ENCODE data around the gene REEP5. TPM values are rescaled to one million over a fixed set of nuclear protein-coding genes. Genes with fewer than 3 reads are reported as not detected.

The REEP5 gene
- polyA plus RNA-seq, 1 donor (not counting 4 experiments of a cell fraction or from before 2014, with no cell fraction given), result 298 TPM

- FAIRE-seq (no peak), DNase-seq (ENCODE audit: low read depth, low spot score) (no peak)
- H3K4me3 ChIP-seq (ENCODE audit: control insufficient read depth in 2 of 3, extremely low read depth in 1 of 3, insufficient read depth in 2 of 3, low read depth in 1 of 3, low read length in 3 of 3), result no peak overlapping the region
- H3K79me2 ChIP-seq (ENCODE audit: control insufficient read depth, insufficient read depth, low read length), result peaks cover 17% of the 10 kb centered on the region
- no peaks in the 10 kb centered on the region for H4K20me1 ChIP-seq (ENCODE audit: control insufficient read depth, extremely low read depth, insufficient read depth, low read length)
- H3K9me3 ChIP-seq (ENCODE audit: control insufficient read depth, low read depth, low read length), result no peaks in the 10 kb centered on the region
- H3K9me1 ChIP-seq (ENCODE audit: control insufficient read depth, extremely low read depth, insufficient read depth, low read length), result no peaks in the 10 kb centered on the region
- dilution Hi-C loops (cut with MboI; ENCODE audit: extremely low pct_ligation_motif_present, low sequenced_read_pairs), result no loop called here
- H3K4me1 ChIP-seq (ENCODE audit: control insufficient read depth, extremely low read depth, insufficient read depth, low read length), result peaks cover 16% of the 10 kb centered on the region
- no peak overlapping the region for H3K9ac ChIP-seq (ENCODE audit: control insufficient read depth, extremely low read depth, insufficient read depth, low read length)
- no peak overlapping the region for H3K27ac ChIP-seq (ENCODE audit: control insufficient read depth, insufficient read depth, low read length)
- no peak overlapping the region for H3K4me2 ChIP-seq (ENCODE audit: control insufficient read depth, extremely low read depth, insufficient read depth, low read depth, low read length)
- H2AFZ ChIP-seq (ENCODE audit: control insufficient read depth, low read length), result no peak overlapping the region
- H3K36me3 ChIP-seq (ENCODE audit: control insufficient read depth in 2 of 2, extremely low read depth in 1 of 2, insufficient read depth in 2 of 2, low read length in 2 of 2), result peaks cover 0 to 4% of the 10 kb centered on the region in 2 experiments
- TF ChIP-seq CTCF (optimal IDR thresholded peaks at IDR 0.05 in 1 of 3, IDR thresholded peaks at IDR 0.05 in 1 of 3, conservative IDR thresholded peaks at IDR 0.05 in 1 of 3; ENCODE audit: extremely low read depth in 1 of 3, insufficient read depth in 2 of 3, low read length in 3 of 3) (no peak), EZH2 (IDR thresholded peaks at IDR 0.05; ENCODE audit: low read length) (no peak)
- H3K27me3 ChIP-seq (ENCODE audit: control insufficient read depth, extremely low read depth, insufficient read depth, low read length), result peaks cover 6% of the 10 kb centered on the region
These were observed 64.2 kb downstream of the REEP5 start for GRCh38 chr5:112857866-112858265.

GRCh38 chr5:112854651-112855050 lies 67.4 kb downstream of the REEP5 start:
- TF ChIP-seq CTCF (optimal IDR thresholded peaks at IDR 0.05 in 1 of 3, IDR thresholded peaks at IDR 0.05 in 1 of 3, conservative IDR thresholded peaks at IDR 0.05 in 1 of 3; ENCODE audit: extremely low read depth in 1 of 3, insufficient read depth in 2 of 3, low read length in 3 of 3), result no peak
- TF ChIP-seq EZH2 (IDR thresholded peaks at IDR 0.05; ENCODE audit: low read length), result no peak
- H2AFZ ChIP-seq (ENCODE audit: control insufficient read depth, low read length), result no peak overlapping the region
- no peak overlapping the region for H3K4me2 ChIP-seq (ENCODE audit: control insufficient read depth, extremely low read depth, insufficient read depth, low read depth, low read length)
- no peaks in the 10 kb centered on the region for H3K4me1 ChIP-seq (ENCODE audit: control insufficient read depth, extremely low read depth, insufficient read depth, low read length)
- peaks cover 6% of the 10 kb centered on the region for H3K27me3 ChIP-seq (ENCODE audit: control insufficient read depth, extremely low read depth, insufficient read depth, low read length)
- DNase-seq (ENCODE audit: low read depth, low spot score) (no peak), FAIRE-seq (no peak)
- no peak overlapping the region for H3K27ac ChIP-seq (ENCODE audit: control insufficient read depth, insufficient read depth, low read length)
- H3K9me3 ChIP-seq (ENCODE audit: control insufficient read depth, low read depth, low read length), result no peaks in the 10 kb centered on the region
- H4K20me1 ChIP-seq (ENCODE audit: control insufficient read depth, extremely low read depth, insufficient read depth, low read length), result no peaks in the 10 kb centered on the region
- H3K9ac ChIP-seq (ENCODE audit: control insufficient read depth, extremely low read depth, insufficient read depth, low read length), result no peak overlapping the region
- H3K36me3 ChIP-seq (ENCODE audit: control insufficient read depth in 2 of 2, extremely low read depth in 1 of 2, insufficient read depth in 2 of 2, low read length in 2 of 2), result no peaks in the 10 kb centered on the region
- no peak overlapping the region for H3K4me3 ChIP-seq (ENCODE audit: control insufficient read depth in 2 of 3, extremely low read depth in 1 of 3, insufficient read depth in 2 of 3, low read depth in 1 of 3, low read length in 3 of 3)
- no peaks in the 10 kb centered on the region for H3K79me2 ChIP-seq (ENCODE audit: control insufficient read depth, insufficient read depth, low read length)
- dilution Hi-C loops (cut with MboI; ENCODE audit: extremely low pct_ligation_motif_present, low sequenced_read_pairs), result no loop called here
- no peaks in the 10 kb centered on the region for H3K9me1 ChIP-seq (ENCODE audit: control insufficient read depth, extremely low read depth, insufficient read depth, low read length)

Measured in keratinocyte (primary cell).